ENCODE data around the gene SSUH2.
"Not testable (repeated sequence)": the region's sequence is repeated elsewhere in the genome, so short reads cannot be mapped to it uniquely, and the experiment has no call there.

Gene SSUH2

DNA sequence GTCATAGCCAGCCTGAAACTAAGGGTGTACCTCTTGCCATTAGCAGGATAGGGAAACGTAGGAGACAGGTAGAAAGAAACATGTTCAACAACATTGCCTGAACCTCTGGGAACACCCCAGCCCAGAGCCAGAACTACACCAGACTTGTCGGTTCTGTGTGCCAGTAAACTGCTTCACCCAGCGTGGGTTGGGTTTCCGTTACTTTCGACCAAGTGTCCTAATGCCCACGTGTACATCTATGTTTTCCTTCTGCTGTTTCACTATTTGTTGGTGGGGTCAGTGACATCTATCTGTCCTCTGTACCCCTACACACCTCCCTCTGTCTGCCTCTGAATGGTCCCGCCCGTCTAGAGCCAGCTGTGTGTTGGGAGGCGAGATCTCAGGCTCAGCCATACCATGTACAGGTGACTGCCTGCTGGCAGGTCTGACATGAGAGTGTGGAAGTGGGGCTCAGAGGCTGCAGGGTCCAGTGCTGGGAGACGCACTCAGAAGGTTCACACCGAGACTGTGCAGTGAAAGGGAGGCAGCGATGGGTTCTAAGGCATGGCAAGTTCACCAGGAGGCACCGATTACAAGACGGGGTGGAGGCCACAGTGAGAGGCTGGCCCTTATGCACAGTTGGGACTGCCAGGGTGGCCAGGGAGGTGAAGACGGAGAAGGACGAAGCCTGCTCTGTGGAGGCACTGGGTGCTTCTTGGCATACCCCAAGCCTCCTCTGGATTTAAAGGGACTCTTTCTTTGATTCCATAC lies 36.4 kb downstream of the SSUH2 start:
- FAIRE-seq = no peak

DNA sequence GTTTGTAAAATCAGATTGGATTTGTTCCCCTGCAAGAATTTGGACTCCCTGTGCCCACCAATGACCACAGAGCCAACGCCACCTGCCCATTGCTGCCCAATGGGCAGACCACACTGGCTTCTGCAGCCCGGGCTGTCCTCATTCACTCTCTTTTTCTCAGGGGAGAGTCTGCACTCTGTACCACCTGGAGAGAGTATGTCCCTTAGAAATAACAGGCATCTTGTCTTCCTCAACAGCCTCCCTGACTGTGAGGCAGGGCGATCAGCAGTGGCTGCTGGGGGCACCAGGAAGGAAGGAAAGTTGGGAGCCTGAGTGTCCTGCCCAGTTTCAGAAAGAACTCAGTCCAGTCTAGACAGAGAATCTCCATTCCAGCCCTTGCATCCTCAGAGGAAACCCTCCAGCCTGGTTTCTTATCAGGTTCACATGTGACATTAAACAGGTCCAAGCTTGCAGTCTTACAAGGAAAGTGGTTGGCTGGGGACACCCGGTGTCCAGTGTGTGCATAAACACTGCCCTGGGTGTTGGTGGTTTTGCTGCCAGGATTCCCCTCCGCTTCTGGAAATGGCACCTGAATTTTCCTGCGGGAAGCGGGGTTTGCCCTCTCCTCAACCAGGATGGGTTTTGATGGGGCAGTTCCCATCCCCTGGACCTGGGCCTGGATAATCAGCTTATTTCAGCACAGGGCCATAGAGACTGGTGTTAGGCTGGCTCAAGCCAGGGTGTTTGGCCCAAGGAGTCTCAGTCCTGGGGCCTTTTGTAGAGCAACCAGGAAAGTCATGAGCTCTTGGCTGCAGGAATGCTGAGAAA lies 37.2 kb downstream of the SSUH2 start:
- FAIRE-seq = no peak

DNA sequence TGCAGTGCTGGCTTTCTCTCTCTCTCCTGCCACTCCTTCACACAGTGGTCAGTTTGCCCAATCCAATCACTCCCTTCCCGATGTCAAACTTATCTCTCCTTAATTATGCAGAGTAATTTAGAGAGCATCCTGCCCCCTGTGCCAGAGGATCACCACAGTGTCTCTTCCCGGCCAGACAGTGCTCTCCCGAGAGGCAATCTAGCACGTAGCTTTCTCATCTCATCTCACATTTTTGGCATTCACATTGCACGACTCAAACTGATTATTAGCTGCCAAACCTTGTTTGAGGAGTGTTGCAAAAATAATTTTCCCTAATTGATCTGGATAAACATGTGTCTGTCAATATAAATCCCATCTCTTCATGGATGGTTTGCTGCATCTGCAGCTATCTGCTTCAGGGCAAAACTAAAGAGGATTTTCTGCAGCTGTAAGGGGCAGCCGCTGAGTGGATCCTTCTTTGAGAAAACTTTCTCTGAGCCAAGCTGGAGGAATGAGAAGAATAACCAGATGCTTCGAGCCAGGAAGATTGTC lies 37.8 kb downstream of the SSUH2 start:
- FAIRE-seq = no peak

DNA sequence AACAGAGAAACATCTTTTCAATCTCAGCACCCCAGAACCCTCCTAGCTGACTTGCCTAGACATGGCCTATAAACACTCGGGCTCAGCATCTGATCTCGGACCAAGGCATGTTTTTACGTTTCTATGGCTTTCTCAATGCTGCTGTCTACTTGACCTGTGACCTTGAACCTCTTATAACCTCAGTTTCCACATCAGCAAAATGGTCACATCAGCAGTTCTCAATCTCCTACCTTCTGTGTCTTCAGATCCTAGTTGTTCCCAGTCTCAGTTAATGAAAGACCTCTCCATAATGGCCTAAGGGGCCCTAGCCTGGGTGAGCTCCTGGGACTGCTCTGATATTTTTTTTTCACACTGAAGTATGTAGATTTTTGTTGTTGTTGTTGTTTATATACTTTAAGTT lies 39.6 kb downstream of the SSUH2 start:
- FAIRE-seq = no peak

DNA sequence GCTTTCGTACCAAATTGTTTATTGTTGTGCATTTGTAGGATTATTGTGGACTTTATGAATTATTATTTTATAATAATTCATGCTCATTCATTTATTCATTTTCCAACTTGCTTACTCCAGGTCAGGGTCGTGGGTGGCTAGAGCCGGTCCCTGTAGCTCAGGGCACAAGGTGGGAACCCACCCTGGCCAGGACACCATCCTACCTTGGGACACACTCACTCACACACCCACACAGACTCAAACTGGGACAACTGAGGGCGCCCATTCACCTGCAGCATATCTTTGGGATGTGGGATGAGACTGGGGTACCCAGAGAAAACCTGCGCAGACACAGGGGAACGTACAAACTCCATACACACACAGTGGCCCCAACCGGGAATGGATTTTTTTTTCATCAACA lies 40.6 kb downstream of the SSUH2 start:
- no peak for FAIRE-seq

DNA sequence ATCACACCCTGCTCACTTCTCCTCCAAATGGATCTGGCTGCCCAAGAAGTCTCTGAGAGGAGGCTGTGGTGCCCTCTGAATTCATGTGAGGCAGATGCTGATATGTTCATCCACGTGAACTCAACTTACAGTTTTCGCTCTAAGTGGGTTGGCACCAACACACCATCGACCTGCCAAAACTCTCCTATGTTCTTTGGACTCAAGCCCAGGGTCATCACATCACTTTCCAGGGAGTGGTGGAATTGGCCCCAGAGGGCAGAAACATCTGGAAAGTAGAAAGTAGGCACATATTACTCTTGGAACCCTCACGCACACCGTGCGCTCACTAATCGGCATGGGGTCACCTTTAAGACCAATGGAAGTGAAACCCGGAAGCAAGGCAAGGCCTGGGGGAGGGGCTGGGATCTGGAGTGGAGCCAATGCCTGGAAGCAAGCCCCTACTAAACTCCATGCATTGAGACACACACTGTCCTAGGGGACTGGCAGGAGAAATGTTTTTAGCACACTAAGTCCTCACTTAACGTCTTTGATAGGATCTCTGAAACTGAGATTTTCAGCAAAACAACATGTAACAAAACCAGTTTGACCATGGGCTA lies 41.4 kb downstream of the SSUH2 start:
- FAIRE-seq = no peak

DNA sequence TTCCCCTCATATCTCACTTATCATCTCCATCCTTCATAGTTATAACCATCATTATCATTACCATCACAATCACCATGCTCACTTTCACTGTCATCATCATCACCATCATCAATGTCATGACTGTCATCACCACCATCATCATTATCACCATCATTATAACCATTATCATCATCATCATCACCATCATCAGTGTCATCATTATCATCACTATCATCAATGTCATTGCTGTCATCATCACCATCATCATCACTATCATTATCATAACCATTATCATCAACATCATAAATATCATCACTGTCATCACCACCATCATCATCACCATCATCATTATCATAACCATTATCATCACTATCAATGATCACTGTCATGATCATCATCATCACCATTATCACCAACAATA lies 44.1 kb downstream of the SSUH2 start:
- no peak for FAIRE-seq

DNA sequence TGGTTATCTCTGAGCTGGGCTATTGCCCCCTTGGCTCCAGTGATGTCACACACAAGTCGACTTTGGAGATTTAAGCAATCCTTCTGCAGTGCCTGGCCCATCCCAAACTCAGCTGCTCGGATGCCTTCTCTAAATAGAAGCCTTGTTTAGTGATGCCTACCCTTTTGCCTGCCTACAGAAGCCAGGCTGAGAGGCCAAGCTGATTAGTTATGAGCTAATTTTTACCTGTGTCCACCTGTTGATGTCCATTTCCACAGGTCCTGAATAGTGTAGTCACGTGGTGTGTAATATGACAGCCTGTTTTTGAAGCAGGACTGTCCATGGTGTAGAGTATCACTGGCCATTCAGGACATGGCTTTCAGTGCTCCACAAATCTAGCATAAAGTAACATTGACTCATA lies 45.5 kb downstream of the SSUH2 start:
- FAIRE-seq = no peak

DNA sequence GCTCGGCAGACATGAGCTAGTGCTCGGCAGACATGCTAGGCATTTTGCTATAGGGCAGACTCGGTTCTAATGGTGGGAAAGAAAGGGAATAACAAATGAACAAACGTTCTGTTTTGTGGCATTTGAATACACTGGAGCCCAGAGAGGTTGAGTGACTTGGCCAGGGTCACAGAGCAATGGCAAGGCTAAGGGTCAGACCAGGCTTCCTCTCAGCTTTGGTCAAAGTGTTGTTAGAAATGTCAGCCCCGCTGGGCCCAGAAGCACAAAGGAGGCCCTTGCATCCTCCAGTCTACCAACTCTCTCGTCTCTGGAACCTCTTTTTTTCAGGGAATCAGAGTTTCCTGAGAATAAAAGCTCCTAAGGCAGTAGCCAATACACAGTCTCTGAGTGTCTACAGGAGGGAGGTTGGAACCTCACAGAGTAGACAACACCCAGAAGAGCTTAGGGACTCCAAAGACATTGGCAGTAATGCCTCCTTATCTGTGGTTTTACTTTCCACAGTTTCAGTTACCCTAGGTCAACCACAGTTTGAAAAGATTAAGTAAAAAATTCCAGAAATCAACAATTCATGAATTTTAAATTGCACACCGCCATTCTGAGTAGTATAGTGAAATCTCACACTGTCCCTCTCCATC lies 47.3 kb downstream of the SSUH2 start:
- FAIRE-seq = no peak

DNA sequence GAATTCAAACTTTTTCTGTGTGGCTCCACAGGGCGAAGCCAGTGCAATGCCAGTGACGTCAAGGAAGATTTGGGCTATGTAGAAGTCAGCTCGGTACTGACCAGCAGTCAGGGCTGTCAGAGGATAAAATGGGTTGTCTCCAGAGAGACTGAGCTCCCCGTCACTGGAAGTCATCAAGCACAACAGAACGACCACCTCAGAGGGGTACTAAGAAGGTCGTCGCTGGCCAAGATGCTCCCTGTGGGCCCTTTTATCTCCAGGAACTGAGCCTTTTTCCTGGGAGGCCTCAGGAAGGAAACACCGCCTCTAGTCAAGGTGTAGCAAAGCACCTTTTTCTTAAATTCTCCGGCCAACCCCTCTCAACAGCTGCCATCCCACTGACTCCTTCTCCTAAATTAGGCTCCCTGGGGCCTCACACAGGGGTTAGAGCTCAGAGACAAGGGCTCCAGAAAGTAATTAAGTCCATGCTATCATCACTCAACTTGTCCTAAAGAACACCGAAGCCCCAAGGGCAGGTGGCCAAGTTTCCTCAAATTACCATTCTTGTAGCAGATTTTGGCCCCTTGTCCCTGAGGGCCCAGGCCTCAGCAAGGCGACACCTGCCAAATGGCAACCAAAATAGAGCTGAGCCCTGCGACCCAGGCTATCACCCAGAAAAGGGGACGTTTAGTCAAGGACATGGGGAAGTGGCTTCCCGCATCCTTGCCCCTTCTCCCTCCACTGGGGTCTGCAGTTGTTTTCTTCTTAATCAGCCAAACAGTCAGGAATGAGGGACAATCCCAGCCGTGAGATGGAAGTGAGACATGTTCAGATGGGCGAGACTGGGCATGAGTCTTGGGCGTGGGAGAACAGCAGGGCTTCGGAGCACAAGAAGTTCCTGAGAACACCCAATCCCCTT lies 48.0 kb downstream of the SSUH2 start:
- no peak for FAIRE-seq

DNA sequence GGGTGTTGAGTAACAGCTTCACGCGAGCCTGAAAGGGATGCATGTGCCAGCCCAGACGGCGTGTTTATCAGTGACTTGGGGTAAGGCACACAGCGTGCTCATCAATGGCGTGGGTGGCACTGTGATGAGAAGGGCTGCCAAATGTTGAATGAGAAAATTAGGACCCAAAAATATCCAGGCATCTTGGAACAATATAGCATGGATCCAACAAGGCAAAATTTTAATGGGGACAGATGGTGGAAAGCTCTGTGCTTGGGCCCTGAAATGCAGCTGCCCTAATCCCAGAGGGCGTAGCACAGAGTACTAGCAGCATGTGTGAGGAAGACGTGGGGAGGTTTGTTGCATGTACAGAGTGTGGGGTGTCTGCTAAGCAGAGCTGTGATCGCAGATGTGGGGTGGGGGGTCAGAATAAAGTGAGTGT lies 48.9 kb downstream of the SSUH2 start:
- no peak for FAIRE-seq

DNA sequence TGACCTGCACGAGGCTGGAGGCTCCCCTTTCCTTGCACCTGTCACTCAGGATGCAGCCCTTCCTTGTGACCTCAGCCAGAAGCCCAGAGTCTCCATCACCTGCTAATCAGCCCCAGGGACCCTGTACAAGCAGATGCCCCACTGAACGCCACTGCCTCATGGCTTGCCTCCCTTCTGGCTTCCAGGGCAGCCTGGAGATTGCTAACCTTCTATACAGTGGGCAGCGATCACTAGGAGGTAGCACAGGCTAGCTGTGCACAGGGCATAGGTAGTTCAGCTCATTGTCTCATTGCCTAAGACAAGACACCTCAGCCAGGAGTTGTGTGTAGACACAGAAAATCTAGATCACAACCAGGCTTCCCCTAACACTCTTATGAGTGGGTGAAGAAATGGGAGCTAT lies 49.3 kb downstream of the SSUH2 start:
- no peak for FAIRE-seq

DNA sequence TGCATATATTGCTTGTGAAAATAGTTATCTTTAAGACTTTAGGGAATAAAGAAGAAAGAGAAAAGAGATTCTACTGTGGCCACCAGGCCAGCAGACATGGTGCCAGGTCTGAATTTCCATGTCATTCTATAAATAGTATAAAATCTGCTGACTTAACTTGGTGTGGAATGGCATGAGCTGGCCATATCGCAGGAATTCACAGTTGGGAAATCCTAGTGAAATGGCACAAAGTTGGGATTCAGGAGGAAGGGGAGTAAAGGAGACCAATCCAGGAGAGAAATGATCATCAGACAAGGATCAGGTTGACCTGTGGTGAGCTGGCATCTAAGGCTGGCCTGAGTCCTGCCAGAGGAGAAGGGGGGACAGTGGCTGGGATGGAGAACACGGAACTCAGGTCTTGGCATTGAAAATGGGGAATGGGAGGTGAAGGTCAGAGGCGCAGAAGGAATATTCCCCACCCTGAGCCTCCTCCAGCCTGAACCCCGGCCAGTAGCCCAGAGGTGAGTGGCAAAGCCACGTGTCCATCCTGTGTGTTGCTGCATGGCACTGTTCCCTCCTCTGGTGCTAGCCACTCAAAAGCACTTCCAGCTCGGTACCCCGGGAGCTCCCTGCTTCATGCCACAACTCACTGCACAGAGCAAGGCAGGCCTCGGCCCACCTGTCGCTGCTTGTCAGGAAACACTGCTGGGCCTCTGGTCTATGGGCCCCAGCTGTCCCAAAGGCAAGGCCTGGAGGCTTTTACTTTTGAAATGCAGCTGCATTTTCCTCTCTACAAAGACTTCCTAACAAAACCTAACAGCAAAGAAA lies 51.4 kb downstream of the SSUH2 start:
- FAIRE-seq = no peak

DNA sequence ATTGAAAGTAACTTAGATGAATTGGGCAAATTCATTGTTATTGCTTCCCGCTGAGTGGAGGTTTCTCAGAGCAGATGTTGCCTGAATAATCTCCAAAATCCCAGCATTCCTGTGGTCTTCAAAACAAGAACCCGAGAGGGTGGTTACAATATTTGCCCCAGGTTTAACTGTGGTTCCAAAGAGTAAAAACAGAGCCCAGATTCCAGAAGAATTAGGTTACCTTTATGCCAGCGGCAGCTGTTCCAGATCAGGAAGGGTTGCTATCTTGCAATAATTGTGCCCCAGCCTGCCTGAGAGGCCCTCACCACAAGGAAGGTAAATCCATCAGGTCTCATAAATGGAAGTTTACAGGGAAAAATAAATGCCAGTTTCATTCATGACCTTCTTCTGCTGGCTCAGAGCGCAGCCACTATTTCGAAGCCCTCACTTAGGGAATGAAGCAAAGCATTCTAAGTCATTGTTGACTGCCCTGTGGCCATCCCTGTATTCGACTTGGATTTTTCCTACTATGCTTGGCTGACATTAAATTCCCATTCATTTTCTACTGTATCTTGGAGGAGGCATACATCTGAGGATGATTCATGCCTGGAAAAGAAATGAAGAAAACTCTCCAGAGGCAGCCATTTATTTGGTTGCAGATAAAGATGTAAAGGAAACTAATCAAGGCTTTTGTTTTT lies 54.6 kb downstream of the SSUH2 start:
- FAIRE-seq = no peak

DNA sequence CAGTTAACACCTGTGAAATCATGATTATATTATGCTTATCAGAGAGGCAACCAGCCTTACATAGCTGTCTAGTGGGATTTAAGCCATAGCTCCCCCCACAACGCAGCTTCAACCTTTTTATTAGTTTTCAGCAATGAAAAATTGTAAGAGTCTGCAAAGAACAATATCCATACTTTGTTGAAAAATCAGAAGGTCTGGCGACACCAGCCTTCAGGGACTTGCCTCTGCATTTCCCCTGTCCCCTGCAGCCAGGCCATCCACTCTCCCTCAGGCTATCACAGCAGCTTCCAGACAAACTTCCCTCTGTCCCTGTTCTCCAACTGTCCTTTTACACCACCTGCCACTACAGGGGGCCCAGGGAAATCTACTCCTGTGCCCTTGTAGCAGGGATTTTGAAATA lies 59.9 kb downstream of the SSUH2 start:
- FAIRE-seq = no peak

DNA sequence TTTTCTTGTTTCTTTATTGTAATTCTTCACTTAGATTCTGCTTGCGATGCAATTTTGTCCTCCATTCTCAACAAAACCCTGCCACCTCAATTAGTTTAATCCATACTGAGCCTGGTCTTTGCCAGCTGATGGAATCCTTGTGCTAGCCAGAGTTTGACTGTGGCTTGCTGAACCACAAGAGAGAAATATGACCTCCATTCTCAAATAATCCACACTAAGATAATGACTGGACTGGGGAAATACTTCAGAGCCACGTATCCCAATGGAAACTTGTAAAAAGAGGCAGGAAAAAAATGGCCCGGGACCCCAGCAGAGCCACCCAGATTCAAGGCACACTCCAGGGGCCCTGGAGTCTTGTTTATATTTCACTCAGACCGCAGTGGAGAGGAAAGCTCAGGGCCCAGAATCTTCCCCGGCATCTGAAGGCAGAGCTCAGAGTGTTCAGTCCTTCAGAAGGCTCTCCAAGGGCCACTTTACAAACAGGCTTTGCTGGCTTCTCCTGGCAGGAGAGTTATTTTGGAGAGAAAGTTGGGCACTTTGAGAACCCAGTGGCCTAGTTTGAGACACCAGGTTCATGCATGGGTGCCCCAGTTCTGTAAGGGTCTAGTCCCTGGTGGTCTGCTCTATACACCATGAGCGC lies 62.7 kb downstream of the SSUH2 start:
- FAIRE-seq = no peak

DNA sequence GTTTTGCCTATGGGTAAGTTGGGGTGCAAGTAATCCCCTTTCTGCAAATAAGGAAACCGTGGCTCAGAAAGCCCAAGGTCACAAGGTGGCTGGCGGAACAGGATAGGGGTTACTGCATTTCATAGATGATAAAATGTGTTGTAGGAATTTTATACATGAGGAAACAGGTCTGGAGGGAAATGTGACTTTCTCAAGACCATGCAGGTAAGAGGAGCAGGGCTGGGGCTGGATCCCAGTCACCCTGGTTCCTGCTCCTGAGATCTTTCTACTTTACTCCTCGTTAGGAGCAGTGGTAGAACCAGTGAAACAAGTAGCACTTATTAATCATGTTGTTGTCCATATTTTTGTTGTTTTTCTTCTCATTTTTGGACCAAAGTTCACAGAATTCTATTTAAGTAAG lies 63.2 kb downstream of the SSUH2 start:
- no peak for FAIRE-seq

DNA sequence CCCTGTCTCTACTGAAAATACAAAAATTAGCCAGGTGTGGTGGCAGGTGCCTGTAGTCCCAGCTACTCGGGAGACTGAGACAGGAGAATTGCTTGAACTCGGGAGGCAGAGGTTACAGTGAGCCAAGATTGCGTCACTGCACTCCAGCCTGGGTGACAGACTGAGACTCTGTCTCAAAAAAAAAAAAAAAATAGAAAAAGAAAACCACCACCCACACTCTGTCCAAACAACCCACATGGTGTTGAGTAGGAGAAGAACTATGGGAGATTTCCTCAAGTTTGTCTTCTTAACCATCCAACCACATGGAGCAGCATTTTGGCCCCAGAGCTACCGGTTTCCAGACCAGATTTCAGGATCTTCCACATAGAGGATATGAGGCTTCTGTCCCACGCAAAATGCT lies 64.2 kb downstream of the SSUH2 start:
- FAIRE-seq = not testable (repeated sequence)

DNA sequence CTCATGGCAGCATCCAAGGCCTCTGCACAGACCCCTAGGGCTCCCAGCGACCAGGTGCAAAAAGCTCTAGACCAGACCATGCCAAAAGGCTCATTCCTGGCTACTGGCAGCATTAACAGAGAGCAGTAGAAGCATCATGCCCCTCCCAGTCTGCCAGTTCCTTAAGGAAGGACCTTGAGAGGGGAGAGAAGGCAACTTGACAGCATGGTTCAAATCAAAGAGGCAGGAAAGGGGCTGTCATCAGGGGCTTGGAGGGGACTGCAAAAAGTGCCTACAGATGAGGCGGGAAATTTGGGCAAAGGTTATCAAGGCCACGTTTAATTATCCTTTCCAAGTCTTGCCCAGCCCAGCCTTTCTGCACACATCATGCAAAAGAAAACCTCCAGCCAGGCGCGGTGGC lies 64.7 kb downstream of the SSUH2 start:
- no peak for FAIRE-seq

DNA sequence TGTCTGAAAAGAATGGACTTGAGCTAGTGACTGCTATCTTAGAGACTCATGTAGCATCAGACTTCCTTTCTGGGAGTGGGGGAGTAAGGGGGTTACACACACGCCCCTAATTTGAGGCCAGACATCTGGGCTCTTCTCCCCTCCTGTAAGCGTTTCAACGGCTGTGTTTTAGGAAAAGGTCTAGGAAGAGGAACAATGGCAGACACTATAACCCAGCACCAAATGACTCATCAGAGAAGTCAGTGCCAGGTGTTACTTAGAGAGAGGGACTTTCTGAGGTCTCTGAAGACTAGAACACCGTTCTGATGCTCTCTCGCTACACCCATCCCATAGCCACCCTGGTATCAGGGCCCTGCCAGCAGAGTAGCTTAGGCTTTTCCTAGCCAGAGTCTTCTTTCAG lies 65.5 kb downstream of the SSUH2 start:
- FAIRE-seq = no peak

Data from islet of Langerhans (tissue), 1 donor.